ENCODE data around the gene ZFP36. TPM values are rescaled to one million over a fixed set of nuclear protein-coding genes. Genes with fewer than 3 reads are reported as not detected.

ZFP36 gene, protein sequence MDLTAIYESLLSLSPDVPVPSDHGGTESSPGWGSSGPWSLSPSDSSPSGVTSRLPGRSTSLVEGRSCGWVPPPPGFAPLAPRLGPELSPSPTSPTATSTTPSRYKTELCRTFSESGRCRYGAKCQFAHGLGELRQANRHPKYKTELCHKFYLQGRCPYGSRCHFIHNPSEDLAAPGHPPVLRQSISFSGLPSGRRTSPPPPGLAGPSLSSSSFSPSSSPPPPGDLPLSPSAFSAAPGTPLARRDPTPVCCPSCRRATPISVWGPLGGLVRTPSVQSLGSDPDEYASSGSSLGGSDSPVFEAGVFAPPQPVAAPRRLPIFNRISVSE
- 1.8 and 3.0 TPM in 2 replicates for total RNA-seq

DNA sequence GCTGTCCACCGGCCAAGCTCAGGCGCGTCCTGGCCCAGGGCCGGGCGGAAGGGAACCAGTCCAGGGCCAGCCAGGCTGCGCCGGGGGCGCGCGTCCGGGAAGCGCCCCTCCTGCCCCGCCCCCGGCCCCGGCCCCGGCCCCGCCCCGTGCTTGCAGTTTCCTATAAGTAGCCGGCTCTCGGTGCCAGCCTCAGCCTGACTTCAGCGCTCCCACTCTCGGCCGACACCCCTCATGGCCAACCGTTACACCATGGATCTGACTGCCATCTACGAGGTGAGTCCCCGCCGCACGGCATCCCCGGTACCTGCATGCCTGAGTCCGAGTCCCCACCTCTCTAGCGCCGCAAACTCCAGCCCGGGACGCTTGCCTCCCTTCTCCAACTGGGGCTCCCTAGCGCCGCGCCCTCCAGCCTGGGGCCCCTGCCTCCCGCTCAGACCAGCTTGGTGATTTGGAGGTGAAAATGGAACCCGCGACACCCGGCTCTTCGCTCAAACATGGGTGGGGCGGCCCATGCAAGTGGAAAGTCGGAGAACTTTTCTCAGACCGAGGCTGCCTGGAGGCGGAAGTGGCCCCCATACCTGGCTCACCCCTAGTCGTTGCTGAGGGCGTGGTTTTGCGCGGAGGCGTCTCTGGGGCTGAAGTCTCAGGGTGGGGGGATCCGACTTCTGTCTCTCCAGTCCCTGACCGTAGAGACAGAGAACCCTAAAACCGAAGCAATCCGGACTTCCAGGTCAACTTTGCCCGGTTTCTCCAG, at the start of gene ZFP36:
TSS of gene ZFP36 (plus strand) at position 192 of the 754 bp plus-strand sequence. CDS start at position 250, 58 bp downstream.

DNA sequence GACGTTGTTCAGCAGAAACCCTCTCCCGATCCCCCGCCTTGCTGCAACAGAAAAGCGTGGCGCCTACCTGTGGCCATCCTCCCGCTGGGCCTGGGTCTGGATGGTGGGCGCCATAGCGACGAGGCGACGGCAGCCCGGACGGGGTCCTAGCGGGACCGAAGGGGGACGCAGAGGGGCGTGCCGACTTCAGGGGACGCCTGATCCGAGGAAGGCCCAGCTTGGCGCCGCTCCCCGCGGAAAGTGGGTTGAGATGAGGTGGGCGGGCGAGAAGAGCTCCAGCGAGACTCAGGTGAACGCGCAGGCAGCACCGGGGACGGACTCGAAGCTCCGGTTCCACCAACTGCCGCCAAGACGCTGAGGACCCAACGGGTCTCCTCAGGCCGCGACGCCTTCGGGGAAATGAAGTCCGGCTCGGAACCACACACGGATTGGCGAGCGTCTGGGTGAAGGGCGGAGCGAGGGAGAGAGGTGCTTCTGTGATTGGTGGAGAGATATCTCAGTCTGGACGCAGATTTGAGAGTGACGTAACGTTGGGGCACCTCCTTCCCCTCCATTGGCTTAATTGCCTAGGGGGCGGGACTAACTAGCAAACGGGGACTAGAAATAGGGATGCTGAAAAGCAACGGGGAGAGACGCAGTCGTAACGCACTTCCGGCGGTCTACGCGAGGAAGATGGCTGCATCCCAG, 15.8 kb upstream of the ZFP36 start, which contains the start of the genes MED29 and PAF1:
TSS of gene MED29 (plus strand) at position 628 of the 687 bp plus-strand sequence. CDS start at position 673, 45 bp downstream.
TSS of gene PAF1 (minus strand) at position 356 of the 687 bp plus-strand sequence. CDS start at position 114, 242 bp downstream.

DNA sequence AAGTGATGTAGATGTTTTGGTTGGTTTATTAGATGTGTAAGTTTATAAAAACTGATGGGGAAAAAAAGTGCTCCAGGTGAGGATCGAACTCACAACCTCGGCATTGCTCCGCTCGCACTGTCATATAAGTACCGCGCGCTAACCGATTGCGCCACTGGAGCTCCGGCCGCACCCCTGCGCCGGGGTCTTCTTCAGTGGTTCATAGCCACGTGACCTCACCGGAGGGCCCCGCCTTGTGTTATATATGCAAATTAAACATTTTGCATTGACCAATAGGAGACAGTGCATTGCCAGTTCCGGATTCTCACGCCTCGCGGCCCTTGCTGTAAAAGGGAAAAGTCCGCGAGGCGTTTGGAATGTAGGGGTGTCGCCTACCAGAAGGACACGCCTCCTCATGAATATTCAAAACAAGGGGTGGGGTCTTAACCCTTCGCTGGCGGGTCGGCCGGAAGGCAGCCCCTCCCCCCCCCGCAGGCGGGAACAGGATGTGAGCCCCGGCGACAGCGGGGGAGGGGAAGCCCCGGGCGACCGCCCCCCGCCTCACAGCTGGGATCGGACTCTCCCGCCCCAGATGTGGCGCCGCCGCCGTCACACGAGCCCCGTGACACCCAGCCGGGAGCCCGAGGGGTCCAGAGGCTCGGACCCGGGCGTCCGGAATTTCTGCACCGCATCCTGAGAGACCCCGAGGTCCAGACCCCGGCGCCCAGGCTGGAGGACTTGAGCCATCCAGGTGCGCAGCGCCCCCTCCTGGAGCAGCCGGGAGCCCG, 5.6 kb downstream of the ZFP36 start, which contains the start of gene PLEKHG2:
TSS of gene PLEKHG2 (plus strand) at position 570 of the 767 bp plus-strand sequence. CDS start 1,418 bp downstream, outside the sequence.

DNA sequence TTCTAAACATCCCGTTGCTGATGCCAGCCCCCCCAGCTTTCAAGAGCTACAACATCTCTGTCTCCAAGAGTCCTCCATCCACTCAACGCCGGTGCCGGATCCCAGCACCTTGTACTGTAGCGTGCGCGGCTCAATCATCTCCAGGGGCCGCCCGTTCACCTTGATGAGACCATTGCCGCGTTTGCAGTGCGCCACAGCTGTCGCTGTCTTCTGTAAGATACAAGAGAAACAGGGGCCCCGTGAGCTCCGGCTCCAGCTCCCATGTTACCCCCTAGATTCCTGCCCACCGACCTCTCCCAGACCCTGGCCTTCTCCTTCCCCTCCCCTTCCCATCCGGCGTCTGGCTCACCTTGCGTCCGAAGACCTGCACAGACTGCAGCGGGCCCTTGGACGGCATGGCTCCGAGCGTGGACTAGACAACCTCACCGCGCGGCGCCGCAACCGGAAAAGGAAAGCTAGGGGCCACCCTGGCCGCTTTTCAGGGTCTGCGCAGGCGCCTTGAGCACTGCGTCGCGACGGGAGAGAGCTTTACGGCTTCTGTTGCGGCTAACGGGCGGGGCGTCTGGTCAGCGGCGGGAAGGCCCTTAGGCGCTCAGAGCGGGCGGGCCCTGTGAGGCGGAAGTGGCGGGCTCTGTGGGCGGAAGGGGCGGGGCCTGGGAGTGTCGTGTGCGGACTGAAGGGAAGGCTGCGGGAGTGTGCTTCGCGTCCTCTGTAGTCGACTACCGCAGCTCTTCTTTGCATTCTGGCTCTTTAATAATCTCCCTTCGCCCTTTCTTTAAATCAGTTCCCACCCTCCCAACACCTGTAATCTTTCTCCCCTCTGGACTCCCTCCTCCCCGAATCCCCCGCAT, 29.1 kb downstream of the ZFP36 start, which contains the start of gene RPS16:
TSS of gene RPS16 (minus strand) at position 451 of the 851 bp plus-strand sequence. CDS start at position 397, 54 bp downstream.

DNA sequence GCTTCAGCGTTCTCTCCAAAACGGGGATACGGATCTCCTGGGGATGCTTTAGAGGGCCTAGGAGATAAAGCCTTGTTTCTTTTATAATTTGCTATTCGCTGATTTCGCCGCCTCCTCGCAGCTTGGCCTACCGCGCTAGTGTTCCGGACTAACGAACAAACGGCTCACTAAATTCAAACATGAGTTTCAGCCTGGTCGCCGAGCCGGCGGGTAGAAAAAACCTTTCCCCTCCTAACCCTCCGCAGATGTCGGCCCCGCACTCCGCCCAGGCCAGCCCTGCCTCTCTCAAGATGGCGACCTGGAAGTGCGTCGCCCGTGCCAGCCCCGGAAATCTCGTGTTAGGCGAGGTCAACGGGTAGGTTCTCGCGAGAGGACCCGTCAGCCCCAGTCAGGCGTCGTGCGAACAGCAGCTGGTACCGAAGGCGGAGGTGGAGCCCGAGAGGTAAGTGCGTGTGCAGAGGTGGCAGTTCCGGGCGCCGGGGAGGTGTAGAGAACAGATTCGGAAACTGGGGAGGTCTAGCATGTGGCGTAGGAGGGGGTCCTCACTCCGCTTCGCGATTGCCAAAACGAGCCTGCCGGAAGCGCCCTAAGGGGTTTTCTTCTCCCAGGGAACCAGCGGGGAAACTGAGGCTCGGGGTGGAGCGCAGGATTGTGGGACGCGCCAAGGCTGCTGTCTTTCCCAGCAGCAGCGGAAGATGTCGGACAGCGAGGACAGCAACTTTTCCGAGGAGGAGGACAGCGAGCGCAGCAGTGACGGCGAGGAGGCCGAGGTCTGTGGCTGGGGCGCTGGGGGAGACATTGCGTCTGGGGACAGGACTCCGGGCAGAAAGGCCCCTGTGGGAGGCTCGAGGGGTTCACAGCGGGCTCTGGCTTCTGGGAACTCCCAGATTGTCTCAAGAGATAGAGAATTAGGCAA, 38.8 kb downstream of the ZFP36 start, which contains the start of gene SUPT5H:
TSS of gene SUPT5H (plus strand) at position 387 of the 916 bp plus-strand sequence. CDS start at position 696, 309 bp downstream.

Other genes with a start within 250 kb of the ZFP36 start
- gene NCCRP1, start 209.9 kb upstream of the ZFP36 start, total RNA-seq, result not detected in 2 replicates
- gene SYCN, start 202.6 kb upstream of the ZFP36 start, total RNA-seq, result not detected in 2 replicates
- not detected in 2 replicates for gene IFNL3, start 161.8 kb upstream of the ZFP36 start, total RNA-seq
- not detected in 2 replicates for gene IFNL4, start 158.0 kb upstream of the ZFP36 start, total RNA-seq
- gene IFNL2, start 138.5 kb upstream of the ZFP36 start, total RNA-seq, result not detected in 2 replicates
- gene IFNL1, start 110.4 kb upstream of the ZFP36 start, total RNA-seq, result not detected in 2 replicates
- 0.25 TPM in 1 of 2 replicates, not detected in the other for gene LRFN1, start 86.0 kb upstream of the ZFP36 start, total RNA-seq
- 0.44 and 0.50 TPM in 2 replicates for gene GMFG, start 70.8 kb upstream of the ZFP36 start, total RNA-seq
- gene SAMD4B, start 64.4 kb upstream of the ZFP36 start, total RNA-seq, result 59.9 and 60.4 TPM in 2 replicates
- gene PAF1, start 15.7 kb upstream of the ZFP36 start, total RNA-seq, result 38.4 and 55.6 TPM in 2 replicates
- 15.2 and 20.6 TPM in 2 replicates for gene MED29, start 15.5 kb upstream of the ZFP36 start, total RNA-seq
- gene PLEKHG2, start 5.8 kb downstream of the ZFP36 start, total RNA-seq, result 9.0 and 16.4 TPM in 2 replicates
- gene RPS16, start 29.1 kb downstream of the ZFP36 start, total RNA-seq, result 111 and 167 TPM in 2 replicates
- gene SUPT5H, start 38.7 kb downstream of the ZFP36 start, total RNA-seq, result 63.1 and 67.6 TPM in 2 replicates
- 57.5 and 84.0 TPM in 2 replicates for gene TIMM50, start 74.0 kb downstream of the ZFP36 start, total RNA-seq
- gene DLL3, start 92.1 kb downstream of the ZFP36 start, total RNA-seq, result 0.12 and 0.55 TPM in 2 replicates
- not detected in 2 replicates for gene SELENOV, start 108.3 kb downstream of the ZFP36 start, total RNA-seq
- gene EID2B, start 126.0 kb downstream of the ZFP36 start, total RNA-seq, result 4.5 and 7.5 TPM in 2 replicates
- gene EID2, start 133.3 kb downstream of the ZFP36 start, total RNA-seq, result 10.2 and 16.3 TPM in 2 replicates
- not detected in 2 replicates for gene LGALS13, start 195.7 kb downstream of the ZFP36 start, total RNA-seq
- gene LGALS16, start 249.1 kb downstream of the ZFP36 start, total RNA-seq, result not detected in 2 replicates

All from uterine smooth muscle cell (primary cell).